GM12878 (cell line): Measurements from ENCODE around the gene SLC5A11. TPM values are rescaled to one million over a fixed set of nuclear protein-coding genes. Genes with fewer than 3 reads are reported as not detected.

Experiments
- ATAC-seq: fragments of 200-7000 bp; cut with Tn5 transposase; 3 replicates; pipeline ENCODE4 v1.9.1; 2020; ENCODE audit warnings: mild to moderate bottlenecking, moderate library complexity
- BruUV-seq: library from RNA; stranded (reverse); fragments of 400-500 nt; replicated peaks from 2 replicates; lab custom pipeline; 2021; lab: Mats Ljungman, UMichigan
- CTCF ChIA-PET: fragments of 300-600 bp; sonication (Branson Sonifier 250); formaldehyde crosslinking; extraction: SDS; loops from one replicate; lab custom pipeline; 2021; ENCODE audit warnings: inconsistent platforms; lab: Yijun Ruan, JAX
- POLR2A ChIA-PET: fragments of 350-600 bp; formaldehyde crosslinking; extraction: SDS; loops from one replicate; lab custom pipeline; 2021; ENCODE audit warnings: inconsistent platforms; lab: Charles Lee
- RAD21 ChIA-PET: fragments of 300-600 bp; sonication (Branson Sonifier 250); formaldehyde crosslinking; loops from one replicate; lab custom pipeline; 2023; ENCODE audit warnings: antibody characterized with exemption; ENCODE audit not compliant: unreplicated experiment; lab: Charles Lee
- SMC1A ChIA-PET: fragments of 300-600 bp; sonication (Branson Sonifier 250); formaldehyde crosslinking; loops from one replicate; lab custom pipeline; 2023; ENCODE audit not compliant: unreplicated experiment, uncharacterized antibody; lab: Charles Lee
- DNase-seq: peaks from one replicate; pipeline ENCODE4 v3.0.0-alpha.2; 2011; ENCODE audit warnings: low read depth, low spot score
- FAIRE-seq: peaks from 3 replicates; lab custom pipeline; 2011; peaks lifted over from hg19 to GRCh38; lab: Jason Lieb, UNC
- H2AFZ ChIP-seq: 2 replicates; pipeline ENCODE4 v1.6.0; 2011; ENCODE audit warnings: low read depth, low read length, control low read depth; ENCODE audit not compliant: control insufficient read depth
- H3K27ac ChIP-seq: 2 replicates; pipeline ENCODE4 v1.5.1; 2011; ENCODE audit warnings: control low read depth; ENCODE audit not compliant: control insufficient read depth, insufficient read depth
- H3K27me3 ChIP-seq, 2 experiments: replicated peaks in 1 of 2; 2 replicates each; pipeline versions ENCODE4 v1.6.0 to v1.6.1; 2011; ENCODE audit warnings: low read length in 1 of 2; ENCODE audit not compliant: control insufficient read depth in 2 of 2, insufficient read depth in 2 of 2
- H3K36me3 ChIP-seq, 2 experiments: 2 replicates each; pipeline ENCODE4 v1.5.1; 2011; ENCODE audit warnings: low read length in 1 of 2; ENCODE audit not compliant: control insufficient read depth in 2 of 2, insufficient read depth in 2 of 2
- H3K4me1 ChIP-seq: 2 replicates; pipeline ENCODE4 v1.6.1; 2011; ENCODE audit warnings: mild to moderate bottlenecking, low read length, moderate library complexity, mixed read lengths; ENCODE audit not compliant: control insufficient read depth, insufficient read depth
- H3K4me2 ChIP-seq: 2 replicates; pipeline ENCODE4 v1.6.0; 2011; ENCODE audit warnings: control low read depth; ENCODE audit not compliant: control insufficient read depth, insufficient read depth
- H3K4me3 ChIP-seq: fragments of 200-600 bp; sonication (generic); 2 replicates; pipeline ENCODE4 v1.5.1; 2016
- H3K79me2 ChIP-seq: 2 replicates; pipeline ENCODE4 v1.6.0; 2011; ENCODE audit warnings: low read length; ENCODE audit not compliant: control insufficient read depth, insufficient read depth
- H3K9ac ChIP-seq: 2 replicates; pipeline ENCODE4 v1.8.0; 2011; ENCODE audit warnings: low read length, control low read depth, mixed read lengths; ENCODE audit not compliant: control insufficient read depth, insufficient read depth
- H3K9me3 ChIP-seq: replicated peaks from 3 replicates; pipeline ENCODE4 v1.5.1; 2011; ENCODE audit warnings: mild to moderate bottlenecking, low read length; ENCODE audit not compliant: control insufficient read depth, insufficient read depth
- H4K20me1 ChIP-seq: 2 replicates; pipeline ENCODE4 v1.6.0; 2011; ENCODE audit not compliant: control insufficient read depth, insufficient read depth
- ASH2L ChIP-seq: fragments of 300-600, 200-600 bp; sonication (generic); IDR thresholded peaks from 2 replicates; pipeline ENCODE4 v1.6.1; 2017; ENCODE audit warnings: low read depth, mild to moderate bottlenecking, borderline replicate concordance
- EP300 ChIP-seq, 2 experiments: fragments of 150-350 bp in 1 of 2; IDR thresholded peaks; 2 replicates each; pipeline ENCODE4 v1.6.1; 2011 to 2012; ENCODE audit warnings: low read depth in 2 of 2, low read length in 2 of 2, borderline replicate concordance in 1 of 2, improper control_type of control experiment in 1 of 2, inconsistent platforms in 1 of 2; ENCODE audit not compliant: control insufficient read depth in 1 of 2
- IKZF1 ChIP-seq: fragments of 450-650 bp; conservative IDR thresholded peaks from 2 replicates; pipeline ENCODE4 v1.6.1; 2017; ENCODE audit warnings: antibody characterized with exemption, mild to moderate bottlenecking
- MTA2 ChIP-seq: fragments of 450-650 bp; IDR thresholded peaks from 2 replicates; pipeline ENCODE4 v1.6.1; 2016; ENCODE audit warnings: low read depth, mild to moderate bottlenecking, moderate library complexity
- POLR2AphosphoS5 ChIP-seq: IDR thresholded peaks from 2 replicates; pipeline ENCODE4 v1.6.1; 2011; ENCODE audit warnings: mild to moderate bottlenecking, low read length, inconsistent platforms
- SIN3A ChIP-seq: IDR thresholded peaks from 2 replicates; pipeline ENCODE4 v1.6.1; 2012; ENCODE audit warnings: low read depth, low read length, improper control_type of control experiment
- SP1 ChIP-seq: IDR thresholded peaks from one replicate; pipeline ENCODE4 v1.6.1; 2011; ENCODE audit warnings: low read depth, low read length
- TCF12 ChIP-seq: IDR thresholded peaks from 2 replicates; pipeline ENCODE4 v1.6.1; 2011; ENCODE audit warnings: low read depth, mild to moderate bottlenecking, low read length
- WRNIP1 ChIP-seq: IDR thresholded peaks from 2 replicates; pipeline ENCODE4 v1.6.1; 2011; ENCODE audit warnings: low read depth, low read length, improper control_type of control experiment, borderline replicate concordance
- ZNF217 ChIP-seq: fragments of 450-650 bp; IDR thresholded peaks from 2 replicates; pipeline ENCODE4 v1.6.1; 2017; ENCODE audit warnings: antibody characterized with exemption, mild to moderate bottlenecking
- WGBS: methylation state at CpG from one replicate; pipeline ENCODE4 v1.1.6; 2016; ENCODE audit warnings: low lambda C conversion rate; ENCODE audit not compliant: insufficient replicate concordance, insufficient coverage; ENCODE audit errors: missing lambda C conversion rate; 5-methylcytosine and 5-hydroxymethylcytosine counted together
- in situ Hi-C: fragments of 300-500 bp; cut with MboI; formaldehyde crosslinking; loops from 9 replicates; pipeline ENCODE4 v1.14.3; 2018; ENCODE audit warnings: mixed read lengths
- intact Hi-C: fragments of 100-400 bp; cut with micrococcal nuclease; formaldehyde crosslinking; loops from one replicate; pipeline ENCODE4 v1.14.2; 2022; ENCODE audit not compliant: unreplicated experiment
- polyA plus RNA-seq, 11 experiments: library from polyadenylated mRNA; depleted of rRNA in 4 of 11; unstranded in 6 of 11; stranded (reverse) in 5 of 11; fragments of >200 nt; fragmentation: Nextera tagmentation in 4 of 11; fragmentation: Illumina TruSeq in 1 of 11; extraction: Ambion mirVana in 4 of 11; extraction: Trizol in 1 of 11; gene quantifications; 1 replicate in 1 of 11; 2 replicates in 10 of 11; pipeline versions ENCODE4 v1.2.1 to v1.2.3, GENCODE V29; 2011 to 2016; ENCODE audit warnings: inconsistent platforms in 2 of 11, missing spikeins in 2 of 11, low read depth in 1 of 11
- total RNA-seq, 4 experiments: library from RNA; depleted of rRNA in 3 of 4; stranded (reverse); fragments of >200 nt in 3 of 4; fragmentation: Illumina TruSeq in 1 of 4; extraction: Trizol in 1 of 4; gene quantifications; 2 replicates each; pipeline versions ENCODE4 v1.2.1 to v1.2.3, GENCODE V29; 2013 to 2021
- TF ChIP-seq, protein P1 (sequence below): fragments of 450-650 bp; IDR thresholded peaks from 2 replicates; pipeline ENCODE4 v1.6.1; 2017; ENCODE audit warnings: mild to moderate bottlenecking, moderate library complexity

Gene SLC5A11
- total and polyA plus RNA-seq, 10 of the 15 experiments (the other 5 are each of a cell fraction or from before 2014, with no cell fraction given), result 0.10 TPM; not detected in 9

GRCh38 chr16:24829153-24829552, 16.6 kb upstream of the SLC5A11 start:
- WGBS, result 77% methylated on average over 5 of the region's 5 CpGs
- ChIA-PET RAD21 (no interaction called here), CTCF (interaction anchor here (0.6 kb wide), 1 partner anchor 125 kb away, joined by 3 read pairs; no protein-coding TSS in a partner anchor), SMC1A (no interaction called here), POLR2A (interaction anchor here (0.5 kb wide), 2 partner anchors 103 to 301 kb away, joined by 3 read pairs; no protein-coding TSS in a partner anchor)
- Histone ChIP-seq H3K4me3 (no peak overlapping the region), H3K36me3 (peaks cover 0 to 2% of the 10 kb centered on the region in 2 experiments; a peak in 2 of 4 replicates), H3K27me3 (no peaks in the 10 kb centered on the region), H2AFZ (no peak overlapping the region), H3K4me1 (no peaks in the 10 kb centered on the region), H3K9ac (no peak overlapping the region), H3K4me2 (no peak overlapping the region), H3K27ac (no peak overlapping the region), H3K79me2 (no peaks in the 10 kb centered on the region), H3K9me3 (no peaks in the 10 kb centered on the region), H4K20me1 (no peaks in the 10 kb centered on the region)
- FAIRE-seq (no peak), DNase-seq (no peak), ATAC-seq (no peak)
- intact Hi-C loops (no loop called here), in situ Hi-C loops (no loop called here)
- TF ChIP-seq EP300 (IDR thresholded peaks at IDR 0.05; ENCODE audit: borderline replicate concordance in 1 of 2, control insufficient read depth in 1 of 2, low read depth in 2 of 2, low read length in 2 of 2) (no peak), ZNF217 (no peak), ASH2L (no peak), SIN3A (no peak), WRNIP1 (no peak), MTA2 (no peak), SP1 (no peak), IKZF1 (no peak), POLR2AphosphoS5 (no peak), TCF12 (no peak)
- TF ChIP-seq, protein P1, sequence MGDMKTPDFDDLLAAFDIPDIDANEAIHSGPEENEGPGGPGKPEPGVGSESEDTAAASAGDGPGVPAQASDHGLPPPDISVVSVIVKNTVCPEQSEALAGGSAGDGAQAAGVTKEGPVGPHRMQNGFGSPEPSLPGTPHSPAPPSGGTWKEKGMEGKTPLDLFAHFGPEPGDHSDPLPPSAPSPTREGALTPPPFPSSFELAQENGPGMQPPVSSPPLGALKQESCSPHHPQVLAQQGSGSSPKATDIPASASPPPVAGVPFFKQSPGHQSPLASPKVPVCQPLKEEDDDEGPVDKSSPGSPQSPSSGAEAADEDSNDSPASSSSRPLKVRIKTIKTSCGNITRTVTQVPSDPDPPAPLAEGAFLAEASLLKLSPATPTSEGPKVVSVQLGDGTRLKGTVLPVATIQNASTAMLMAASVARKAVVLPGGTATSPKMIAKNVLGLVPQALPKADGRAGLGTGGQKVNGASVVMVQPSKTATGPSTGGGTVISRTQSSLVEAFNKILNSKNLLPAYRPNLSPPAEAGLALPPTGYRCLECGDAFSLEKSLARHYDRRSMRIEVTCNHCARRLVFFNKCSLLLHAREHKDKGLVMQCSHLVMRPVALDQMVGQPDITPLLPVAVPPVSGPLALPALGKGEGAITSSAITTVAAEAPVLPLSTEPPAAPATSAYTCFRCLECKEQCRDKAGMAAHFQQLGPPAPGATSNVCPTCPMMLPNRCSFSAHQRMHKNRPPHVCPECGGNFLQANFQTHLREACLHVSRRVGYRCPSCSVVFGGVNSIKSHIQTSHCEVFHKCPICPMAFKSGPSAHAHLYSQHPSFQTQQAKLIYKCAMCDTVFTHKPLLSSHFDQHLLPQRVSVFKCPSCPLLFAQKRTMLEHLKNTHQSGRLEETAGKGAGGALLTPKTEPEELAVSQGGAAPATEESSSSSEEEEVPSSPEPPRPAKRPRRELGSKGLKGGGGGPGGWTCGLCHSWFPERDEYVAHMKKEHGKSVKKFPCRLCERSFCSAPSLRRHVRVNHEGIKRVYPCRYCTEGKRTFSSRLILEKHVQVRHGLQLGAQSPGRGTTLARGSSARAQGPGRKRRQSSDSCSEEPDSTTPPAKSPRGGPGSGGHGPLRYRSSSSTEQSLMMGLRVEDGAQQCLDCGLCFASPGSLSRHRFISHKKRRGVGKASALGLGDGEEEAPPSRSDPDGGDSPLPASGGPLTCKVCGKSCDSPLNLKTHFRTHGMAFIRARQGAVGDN, result no peak
- no TSS peak for BruUV-seq
